ENCODE results near the gene NCOA7. TPM values are rescaled to one million over a fixed set of nuclear protein-coding genes. Genes with fewer than 3 reads are reported as not detected.

NCOA7 gene
- total RNA-seq, 1 donor from 2014 or later: 7.7 TPM

GRCh38 chr6:125806813-125807212, 16.1 kb downstream of the NCOA7 start:
- Histone ChIP-seq H3K79me2 (ENCODE audit: low read depth) (no peaks in the 10 kb centered on the region), H3K27ac (no peak overlapping the region), H3K4me1 (no peaks in the 10 kb centered on the region), H3K9ac (no peak overlapping the region), H4K20me1 (ENCODE audit: low read depth) (no peaks in the 10 kb centered on the region), H3K4me2 (no peak overlapping the region), H3F3A (ENCODE audit: low read depth) (no peaks in the 10 kb centered on the region), H3K9me3 (ENCODE audit: low read depth) (no peaks in the 10 kb centered on the region), H3K36me3 (no peaks in the 10 kb centered on the region), H3K27me3 (no peaks in the 10 kb centered on the region), H3K4me3 (no peak overlapping the region), H2AFZ (replicated peaks) (no peak overlapping the region)
- Mint-ChIP-seq H3K27me3 (ENCODE audit: insufficient read depth, low read depth) (no peaks in the 10 kb centered on the region), H3K4me1 (peaks cover 7% of the 10 kb centered on the region), H3K9me3 (no peaks in the 10 kb centered on the region), H3K27ac (no peak overlapping the region), H3K4me3 (no peak overlapping the region), H3K36me3 (no peaks in the 10 kb centered on the region)
- DNase-seq (ENCODE audit: low spot score): no peak
- TF ChIP-seq EZH2phosphoT487 (IDR thresholded peaks at IDR 0.05) (no peak), EZH2 (IDR thresholded peaks at IDR 0.05) (no peak)
- TF ChIP-seq, protein P1, sequence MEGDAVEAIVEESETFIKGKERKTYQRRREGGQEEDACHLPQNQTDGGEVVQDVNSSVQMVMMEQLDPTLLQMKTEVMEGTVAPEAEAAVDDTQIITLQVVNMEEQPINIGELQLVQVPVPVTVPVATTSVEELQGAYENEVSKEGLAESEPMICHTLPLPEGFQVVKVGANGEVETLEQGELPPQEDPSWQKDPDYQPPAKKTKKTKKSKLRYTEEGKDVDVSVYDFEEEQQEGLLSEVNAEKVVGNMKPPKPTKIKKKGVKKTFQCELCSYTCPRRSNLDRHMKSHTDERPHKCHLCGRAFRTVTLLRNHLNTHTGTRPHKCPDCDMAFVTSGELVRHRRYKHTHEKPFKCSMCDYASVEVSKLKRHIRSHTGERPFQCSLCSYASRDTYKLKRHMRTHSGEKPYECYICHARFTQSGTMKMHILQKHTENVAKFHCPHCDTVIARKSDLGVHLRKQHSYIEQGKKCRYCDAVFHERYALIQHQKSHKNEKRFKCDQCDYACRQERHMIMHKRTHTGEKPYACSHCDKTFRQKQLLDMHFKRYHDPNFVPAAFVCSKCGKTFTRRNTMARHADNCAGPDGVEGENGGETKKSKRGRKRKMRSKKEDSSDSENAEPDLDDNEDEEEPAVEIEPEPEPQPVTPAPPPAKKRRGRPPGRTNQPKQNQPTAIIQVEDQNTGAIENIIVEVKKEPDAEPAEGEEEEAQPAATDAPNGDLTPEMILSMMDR (IDR thresholded peaks at IDR 0.05): no peak

DNA sequence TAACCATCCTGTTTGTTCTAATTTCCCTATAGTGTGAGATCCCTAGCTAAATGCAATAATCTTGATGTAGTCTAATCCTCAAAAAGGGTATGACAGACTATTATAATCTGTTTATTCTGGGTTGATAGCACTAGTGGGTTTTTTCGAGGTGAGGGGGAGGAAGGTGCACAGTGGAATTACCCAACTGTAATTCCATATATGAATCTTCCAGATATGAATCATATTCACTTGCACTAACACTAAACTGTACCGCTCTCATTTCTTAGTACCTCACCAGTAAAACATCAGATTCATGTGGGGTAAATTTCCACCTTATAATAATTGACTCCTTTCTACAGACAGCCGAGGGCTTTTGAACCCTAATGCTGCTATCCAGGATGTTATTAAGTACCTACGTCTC, 16.5 kb downstream of the NCOA7 start:
- no peaks in the 10 kb centered on the region for H3F3A ChIP-seq (ENCODE audit: low read depth)
- no peaks in the 10 kb centered on the region for H3K36me3 ChIP-seq
- Mint-ChIP-seq H3K27me3 (ENCODE audit: insufficient read depth, low read depth) (no peaks in the 10 kb centered on the region), H3K4me1 (peaks cover 7% of the 10 kb centered on the region), H3K36me3 (no peaks in the 10 kb centered on the region), H3K4me3 (no peak overlapping the region), H3K27ac (no peak overlapping the region), H3K9me3 (no peaks in the 10 kb centered on the region)
- H3K4me1 ChIP-seq: no peaks in the 10 kb centered on the region
- H3K27ac ChIP-seq: no peak overlapping the region
- H4K20me1 ChIP-seq (ENCODE audit: low read depth): no peaks in the 10 kb centered on the region
- no peak overlapping the region for H3K4me3 ChIP-seq
- H3K27me3 ChIP-seq: no peaks in the 10 kb centered on the region
- TF ChIP-seq, protein P1 (IDR thresholded peaks at IDR 0.05): no peak
- no peak for TF ChIP-seq EZH2phosphoT487 (IDR thresholded peaks at IDR 0.05)
- no peak for TF ChIP-seq EZH2 (IDR thresholded peaks at IDR 0.05)
- no peak for DNase-seq (ENCODE audit: low spot score)
- H3K4me2 ChIP-seq: no peak overlapping the region
- no peaks in the 10 kb centered on the region for H3K79me2 ChIP-seq (ENCODE audit: low read depth)
- H3K9me3 ChIP-seq (ENCODE audit: low read depth): no peaks in the 10 kb centered on the region
- H2AFZ ChIP-seq (replicated peaks): no peak overlapping the region
- no peak overlapping the region for H3K9ac ChIP-seq

GRCh38 chr6:125808060-125808459, 17.3 kb downstream of the NCOA7 start:
- no peak overlapping the region for H3K9ac ChIP-seq
- Mint-ChIP-seq H3K9me3 (no peaks in the 10 kb centered on the region), H3K36me3 (no peaks in the 10 kb centered on the region), H3K4me1 (peaks cover 7% of the 10 kb centered on the region), H3K27ac (no peak overlapping the region), H3K4me3 (no peak overlapping the region), H3K27me3 (ENCODE audit: insufficient read depth, low read depth) (no peaks in the 10 kb centered on the region)
- no peak overlapping the region for H3K4me3 ChIP-seq
- no peak for DNase-seq (ENCODE audit: low spot score)
- H3K27me3 ChIP-seq: no peaks in the 10 kb centered on the region
- H3K79me2 ChIP-seq (ENCODE audit: low read depth): no peaks in the 10 kb centered on the region
- no peak overlapping the region for H3K27ac ChIP-seq
- H4K20me1 ChIP-seq (ENCODE audit: low read depth): no peaks in the 10 kb centered on the region
- H3F3A ChIP-seq (ENCODE audit: low read depth): no peaks in the 10 kb centered on the region
- TF ChIP-seq EZH2phosphoT487 (IDR thresholded peaks at IDR 0.05) (no peak), EZH2 (IDR thresholded peaks at IDR 0.05) (no peak)
- TF ChIP-seq, protein P1 (IDR thresholded peaks at IDR 0.05): no peak
- no peaks in the 10 kb centered on the region for H3K4me1 ChIP-seq
- no peak overlapping the region for H2AFZ ChIP-seq (replicated peaks)
- H3K36me3 ChIP-seq: no peaks in the 10 kb centered on the region
- H3K4me2 ChIP-seq: no peak overlapping the region
- H3K9me3 ChIP-seq (ENCODE audit: low read depth): no peaks in the 10 kb centered on the region
